Measurements from ENCODE around the gene CDNF.

DNA sequence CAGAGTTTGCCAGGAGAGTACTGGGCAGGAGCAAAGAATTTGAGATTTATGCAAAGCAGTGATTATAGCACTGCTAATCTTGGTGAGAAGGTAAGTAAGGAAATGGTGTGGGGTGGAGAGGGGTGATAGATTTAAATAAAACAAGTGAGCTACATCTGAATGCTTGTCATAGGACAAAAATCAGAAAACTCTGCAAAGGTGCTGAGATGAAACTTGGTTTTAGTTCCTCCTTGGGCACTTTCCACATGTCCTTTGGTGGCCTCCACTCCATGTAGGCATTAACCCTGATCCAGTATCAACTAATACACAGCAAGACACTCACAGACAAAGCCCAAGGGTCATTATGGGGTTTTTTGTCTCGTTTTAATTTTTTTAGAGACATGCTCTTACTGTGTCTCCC is 37.4 kb downstream of the CDNF start:
- TF ChIP-seq, protein P1, sequence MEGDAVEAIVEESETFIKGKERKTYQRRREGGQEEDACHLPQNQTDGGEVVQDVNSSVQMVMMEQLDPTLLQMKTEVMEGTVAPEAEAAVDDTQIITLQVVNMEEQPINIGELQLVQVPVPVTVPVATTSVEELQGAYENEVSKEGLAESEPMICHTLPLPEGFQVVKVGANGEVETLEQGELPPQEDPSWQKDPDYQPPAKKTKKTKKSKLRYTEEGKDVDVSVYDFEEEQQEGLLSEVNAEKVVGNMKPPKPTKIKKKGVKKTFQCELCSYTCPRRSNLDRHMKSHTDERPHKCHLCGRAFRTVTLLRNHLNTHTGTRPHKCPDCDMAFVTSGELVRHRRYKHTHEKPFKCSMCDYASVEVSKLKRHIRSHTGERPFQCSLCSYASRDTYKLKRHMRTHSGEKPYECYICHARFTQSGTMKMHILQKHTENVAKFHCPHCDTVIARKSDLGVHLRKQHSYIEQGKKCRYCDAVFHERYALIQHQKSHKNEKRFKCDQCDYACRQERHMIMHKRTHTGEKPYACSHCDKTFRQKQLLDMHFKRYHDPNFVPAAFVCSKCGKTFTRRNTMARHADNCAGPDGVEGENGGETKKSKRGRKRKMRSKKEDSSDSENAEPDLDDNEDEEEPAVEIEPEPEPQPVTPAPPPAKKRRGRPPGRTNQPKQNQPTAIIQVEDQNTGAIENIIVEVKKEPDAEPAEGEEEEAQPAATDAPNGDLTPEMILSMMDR (IDR thresholded peaks at IDR 0.05), result no peak
- TF ChIP-seq CHD2 (IDR thresholded peaks at IDR 0.05; ENCODE audit: low read length, partially characterized antibody) (no peak), EP300 (IDR thresholded peaks at IDR 0.05; ENCODE audit: borderline replicate concordance in 1 of 2, low read depth in 1 of 2, low read length in 1 of 2) (no peak), GABPA (IDR thresholded peaks at IDR 0.05; ENCODE audit: low read depth) (no peak)
- TF ChIP-seq, protein P2, sequence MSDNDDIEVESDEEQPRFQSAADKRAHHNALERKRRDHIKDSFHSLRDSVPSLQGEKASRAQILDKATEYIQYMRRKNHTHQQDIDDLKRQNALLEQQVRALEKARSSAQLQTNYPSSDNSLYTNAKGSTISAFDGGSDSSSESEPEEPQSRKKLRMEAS (IDR thresholded peaks at IDR 0.05; ENCODE audit: low read depth), result no peak
